ENCODE results near the gene LLGL2. TPM values are rescaled to one million over a fixed set of nuclear protein-coding genes. Genes with fewer than 3 reads are reported as not detected.

The LLGL2 gene
- total RNA-seq, 4 donors from 2014 or later = 0.78 to 7.1 (median 1.4) TPM

GRCh38 chr17:75478508-75478907, 47.0 kb upstream of the LLGL2 start:
- in situ Hi-C loops (cut with MboI; ENCODE audit: low sequenced_read_pairs in 4 of 4) = no loop called here
- H3K36me3 ChIP-seq = no peaks in the 10 kb centered on the region
- intact Hi-C loops (cut with DNase I; ENCODE audit: low total_unique reads) = no loop called here
- H3K27me3 ChIP-seq = no peaks in the 10 kb centered on the region
- TF ChIP-seq CTCF (IDR thresholded peaks at IDR 0.05 in 4 of 5, conservative IDR thresholded peaks at IDR 0.05 in 1 of 5) (no peak), POLR2A (IDR thresholded peaks at IDR 0.05) (no peak)
- H3K9me3 ChIP-seq = no peaks in the 10 kb centered on the region
- H3K4me3 ChIP-seq = no peak overlapping the region
- peaks cover 77 to 83% of the 10 kb centered on the region in 2 donors for H3K4me1 ChIP-seq
- ATAC-seq (no peak), DNase-seq (no peak)
- peak overlapping the region in 3 of 4 donors; percentile 6 to 89 (median 17) for H3K27ac ChIP-seq

GRCh38 chr17:75480281-75480680, 45.2 kb upstream of the LLGL2 start:
- H3K27ac ChIP-seq = peak overlapping the region; percentile 79 to 89 (median 86)
- H3K27me3 ChIP-seq = no peaks in the 10 kb centered on the region
- ATAC-seq = no peak
- in situ Hi-C loops (cut with MboI; ENCODE audit: low sequenced_read_pairs in 4 of 4) = no loop called here
- H3K4me1 ChIP-seq = peaks cover 82 to 88% of the 10 kb centered on the region in 2 donors
- no peaks in the 10 kb centered on the region for H3K9me3 ChIP-seq
- H3K4me3 ChIP-seq = no peak overlapping the region
- DNase-seq = peak in 1 of 2 donors; percentile 59
- intact Hi-C loops (cut with DNase I; ENCODE audit: low total_unique reads) = no loop called here
- H3K36me3 ChIP-seq = no peaks in the 10 kb centered on the region
- no peak for TF ChIP-seq CTCF (IDR thresholded peaks at IDR 0.05 in 4 of 5, conservative IDR thresholded peaks at IDR 0.05 in 1 of 5)
- TF ChIP-seq POLR2A (IDR thresholded peaks at IDR 0.05) = no peak

- in situ Hi-C loops (cut with MboI; ENCODE audit: low sequenced_read_pairs in 4 of 4) = no loop called here
- no peak for TF ChIP-seq CTCF (IDR thresholded peaks at IDR 0.05 in 4 of 5, conservative IDR thresholded peaks at IDR 0.05 in 1 of 5)
- TF ChIP-seq POLR2A (IDR thresholded peaks at IDR 0.05) = no peak
- Histone ChIP-seq H3K27me3 (no peaks in the 10 kb centered on the region), H3K9me3 (no peaks in the 10 kb centered on the region), H3K4me3 (no peak overlapping the region), H3K4me1 (peaks cover 83 to 88% of the 10 kb centered on the region in 2 donors), H3K27ac (peak overlapping the region; percentile 79 to 89 (median 86)), H3K36me3 (no peaks in the 10 kb centered on the region)
- ATAC-seq = no peak
- no peak for DNase-seq
- intact Hi-C loops (cut with DNase I; ENCODE audit: low total_unique reads) = no loop called here
Observed at GRCh38 chr17:75481194-75482068, 44.1 kb upstream of the LLGL2 start.

GRCh38 chr17:75482098-75482942, 43.2 kb upstream of the LLGL2 start:
- TF ChIP-seq POLR2A (IDR thresholded peaks at IDR 0.05) = no peak
- TF ChIP-seq CTCF (IDR thresholded peaks at IDR 0.05 in 4 of 5, conservative IDR thresholded peaks at IDR 0.05 in 1 of 5) = no peak
- DNase-seq (no peak), ATAC-seq (no peak)
- H3K27ac ChIP-seq = peak overlapping the region; percentile 79 to 89 (median 86)
- in situ Hi-C loops (cut with MboI; ENCODE audit: low sequenced_read_pairs in 4 of 4) = no loop called here
- H3K27me3 ChIP-seq = no peaks in the 10 kb centered on the region
- no peaks in the 10 kb centered on the region for H3K9me3 ChIP-seq
- H3K4me1 ChIP-seq = peaks cover 81 to 88% of the 10 kb centered on the region in 2 donors
- H3K36me3 ChIP-seq = no peaks in the 10 kb centered on the region
- intact Hi-C loops (cut with DNase I; ENCODE audit: low total_unique reads) = no loop called here
- no peak overlapping the region for H3K4me3 ChIP-seq
